ENCODE measurements around the gene SORCS1.

DNA sequence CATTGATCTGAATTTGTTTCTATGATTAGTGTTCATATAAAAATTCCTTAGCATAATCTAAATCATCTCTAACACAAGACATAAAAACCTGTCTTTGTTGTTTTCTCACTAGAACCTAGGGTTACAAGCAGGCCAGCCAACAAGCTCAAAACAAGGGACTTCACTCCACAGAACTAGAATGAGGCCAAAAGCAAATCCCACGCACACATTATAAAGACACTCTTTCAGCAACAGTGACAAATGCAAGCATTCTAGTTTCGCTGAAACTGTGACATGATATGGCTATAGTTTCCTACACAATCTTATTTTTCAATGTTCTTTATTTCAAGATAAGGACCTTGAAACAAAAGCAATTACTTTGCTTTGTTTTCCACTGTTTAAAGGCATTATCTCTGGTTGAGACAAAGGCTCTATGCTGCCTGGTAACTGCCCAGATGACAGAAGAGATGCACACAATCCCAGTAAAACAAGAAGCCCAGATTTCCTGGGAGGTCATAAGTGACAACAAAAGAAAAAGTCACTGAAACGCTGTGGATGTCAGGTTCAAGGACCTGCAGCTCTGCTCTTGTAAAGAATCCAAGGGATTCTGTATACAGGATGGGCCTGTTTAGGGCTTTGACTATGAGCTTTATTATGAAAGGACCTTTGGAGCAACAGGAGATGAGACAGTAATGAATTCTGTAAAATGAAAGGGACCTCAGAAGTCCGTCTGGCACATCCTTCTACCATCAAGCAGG, 105.3 kb downstream of the SORCS1 start:
- TF ChIP-seq, protein P1, sequence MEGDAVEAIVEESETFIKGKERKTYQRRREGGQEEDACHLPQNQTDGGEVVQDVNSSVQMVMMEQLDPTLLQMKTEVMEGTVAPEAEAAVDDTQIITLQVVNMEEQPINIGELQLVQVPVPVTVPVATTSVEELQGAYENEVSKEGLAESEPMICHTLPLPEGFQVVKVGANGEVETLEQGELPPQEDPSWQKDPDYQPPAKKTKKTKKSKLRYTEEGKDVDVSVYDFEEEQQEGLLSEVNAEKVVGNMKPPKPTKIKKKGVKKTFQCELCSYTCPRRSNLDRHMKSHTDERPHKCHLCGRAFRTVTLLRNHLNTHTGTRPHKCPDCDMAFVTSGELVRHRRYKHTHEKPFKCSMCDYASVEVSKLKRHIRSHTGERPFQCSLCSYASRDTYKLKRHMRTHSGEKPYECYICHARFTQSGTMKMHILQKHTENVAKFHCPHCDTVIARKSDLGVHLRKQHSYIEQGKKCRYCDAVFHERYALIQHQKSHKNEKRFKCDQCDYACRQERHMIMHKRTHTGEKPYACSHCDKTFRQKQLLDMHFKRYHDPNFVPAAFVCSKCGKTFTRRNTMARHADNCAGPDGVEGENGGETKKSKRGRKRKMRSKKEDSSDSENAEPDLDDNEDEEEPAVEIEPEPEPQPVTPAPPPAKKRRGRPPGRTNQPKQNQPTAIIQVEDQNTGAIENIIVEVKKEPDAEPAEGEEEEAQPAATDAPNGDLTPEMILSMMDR (IDR thresholded peaks at IDR 0.05): no peak
- no peak for TF ChIP-seq POLR2A (IDR thresholded peaks at IDR 0.05)

Data from right lobe of liver (tissue), 4 donors.